ENCODE results near the gene MX1.
A peak's percentile ranks its signal among the peaks of the same experiment; 100 is the strongest.

The MX1 gene

DNA sequence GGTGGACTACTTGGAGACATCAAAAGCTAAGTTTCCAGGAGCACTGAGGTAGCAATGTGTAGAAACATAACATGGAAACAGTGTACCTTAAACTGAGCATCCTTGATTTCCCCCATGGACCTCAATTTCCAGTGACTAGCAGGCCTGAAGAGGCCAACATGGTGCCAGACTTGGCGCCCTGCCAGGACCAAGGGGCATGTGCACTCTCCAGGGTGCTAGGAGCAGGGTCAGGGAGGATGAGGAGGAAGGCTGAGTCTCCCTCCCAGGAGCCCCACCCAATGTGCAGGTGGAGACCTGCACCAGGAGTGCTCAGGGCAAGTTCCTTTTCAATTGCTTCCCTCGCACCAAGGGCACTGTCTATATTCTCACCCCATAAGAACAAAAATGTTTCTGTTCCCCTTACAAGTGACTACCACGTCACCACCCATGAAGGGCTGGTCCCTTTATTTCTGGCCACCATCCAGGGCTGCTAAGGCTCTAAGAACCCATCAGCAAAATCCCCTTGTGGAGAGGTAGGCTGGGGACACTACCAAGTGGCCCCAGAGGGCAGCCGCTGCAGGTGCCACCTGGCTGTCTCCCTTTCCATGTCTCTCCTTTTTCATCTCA, 39.2 kb downstream of the MX1 start:
- peaks cover 17 to 60% (median 51%) of the 10 kb centered on the region in 10 experiments for H3K4me1 ChIP-seq
- H3K4me2 ChIP-seq: no peak overlapping the region
- no peak for TF ChIP-seq Cebpa-rat (IDR thresholded peaks at IDR 0.05)
- H3K27ac ChIP-seq: no peak overlapping the region
- peaks cover 0 to 2% (median 0%) of the 10 kb centered on the region in 11 experiments; a peak in 1 of 22 replicates for H4K20me1 ChIP-seq
- H3K9ac ChIP-seq: no peak overlapping the region
- no peak overlapping the region for H3K4me3 ChIP-seq
- H3K27me3 ChIP-seq: no peaks in the 10 kb centered on the region
- H3K9me3 ChIP-seq (replicated peaks in 1 of 11): peaks cover 19 to 29% (median 22%) of the 10 kb centered on the region in 11 experiments
- no peaks in the 10 kb centered on the region; a peak in 1 of 22 replicates for H3K36me3 ChIP-seq

DNA sequence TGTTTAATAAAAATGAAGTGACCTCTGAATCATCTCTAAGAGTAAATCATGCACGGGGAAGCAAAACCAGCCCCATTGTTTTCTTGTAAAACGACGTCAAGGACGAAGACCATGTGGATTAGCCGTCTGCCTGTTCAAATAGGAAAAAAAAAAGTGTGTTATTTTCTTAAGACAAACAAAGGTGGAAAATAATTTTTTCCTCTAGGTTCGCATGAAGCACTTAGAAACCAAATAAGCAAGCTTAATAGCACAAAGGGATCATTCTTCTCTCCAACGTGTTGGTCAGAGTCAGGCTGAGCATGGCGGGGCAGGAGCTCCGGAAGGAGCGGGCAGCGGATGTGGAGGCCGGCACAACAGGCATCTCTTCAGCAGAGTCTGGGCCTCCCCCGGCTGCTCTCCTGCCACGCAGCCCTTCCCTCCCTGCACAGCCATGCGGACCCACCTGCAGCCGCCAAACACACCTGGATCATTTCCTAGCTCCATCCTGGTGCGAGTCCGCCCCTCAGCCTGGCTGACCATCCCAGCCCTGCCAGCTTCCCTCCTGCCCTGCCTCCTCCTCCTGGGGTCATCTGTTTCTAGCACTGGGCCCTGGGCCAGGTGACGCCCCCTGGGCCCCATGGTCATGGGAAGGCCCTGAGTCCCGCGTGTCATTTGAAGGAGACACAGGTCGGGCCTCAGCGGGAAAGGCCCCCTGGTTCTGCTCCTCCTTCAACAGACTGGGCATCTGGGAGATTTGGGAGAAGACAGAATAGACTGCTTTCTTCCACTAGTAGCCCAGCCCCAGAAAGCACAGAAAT, 40.2 kb downstream of the MX1 start:
- Histone ChIP-seq H3K9me3 (replicated peaks in 1 of 11) (peaks cover 19 to 29% (median 22%) of the 10 kb centered on the region in 11 experiments), H3K36me3 (no peaks in the 10 kb centered on the region; a peak in 1 of 22 replicates), H3K4me3 (no peak overlapping the region), H3K4me1 (peaks cover 17 to 52% (median 44%) of the 10 kb centered on the region in 10 experiments), H3K9ac (no peak overlapping the region), H3K27ac (no peak overlapping the region), H3K4me2 (peak overlapping the region in 5 of 11 experiments; percentile 7 to 42 (median 36); a peak in 4 of 22 replicates), H3K27me3 (no peaks in the 10 kb centered on the region), H4K20me1 (no peaks in the 10 kb centered on the region)
- TF ChIP-seq Cebpa-rat (IDR thresholded peaks at IDR 0.05): no peak

- H3K9me3 ChIP-seq (replicated peaks in 1 of 11): peaks cover 0 to 3% (median 0%) of the 10 kb centered on the region in 11 experiments; a peak in 2 of 22 replicates
- H3K27me3 ChIP-seq: no peaks in the 10 kb centered on the region
- no peak overlapping the region for H3K9ac ChIP-seq
- no peaks in the 10 kb centered on the region for H3K36me3 ChIP-seq
- H3K4me1 ChIP-seq: peaks cover 9 to 51% (median 41%) of the 10 kb centered on the region in 10 experiments
- peak overlapping the region; percentile 5 to 51 (median 38); a peak in 16 of 22 replicates for H3K4me2 ChIP-seq
- no peak overlapping the region for H3K27ac ChIP-seq
- H3K4me3 ChIP-seq: no peak overlapping the region
- TF ChIP-seq Cebpa-rat (IDR thresholded peaks at IDR 0.05): no peak
- no peaks in the 10 kb centered on the region for H4K20me1 ChIP-seq
Observed at GRCh38 chr21:41470054-41470453, 44.0 kb downstream of the MX1 start.

DNA sequence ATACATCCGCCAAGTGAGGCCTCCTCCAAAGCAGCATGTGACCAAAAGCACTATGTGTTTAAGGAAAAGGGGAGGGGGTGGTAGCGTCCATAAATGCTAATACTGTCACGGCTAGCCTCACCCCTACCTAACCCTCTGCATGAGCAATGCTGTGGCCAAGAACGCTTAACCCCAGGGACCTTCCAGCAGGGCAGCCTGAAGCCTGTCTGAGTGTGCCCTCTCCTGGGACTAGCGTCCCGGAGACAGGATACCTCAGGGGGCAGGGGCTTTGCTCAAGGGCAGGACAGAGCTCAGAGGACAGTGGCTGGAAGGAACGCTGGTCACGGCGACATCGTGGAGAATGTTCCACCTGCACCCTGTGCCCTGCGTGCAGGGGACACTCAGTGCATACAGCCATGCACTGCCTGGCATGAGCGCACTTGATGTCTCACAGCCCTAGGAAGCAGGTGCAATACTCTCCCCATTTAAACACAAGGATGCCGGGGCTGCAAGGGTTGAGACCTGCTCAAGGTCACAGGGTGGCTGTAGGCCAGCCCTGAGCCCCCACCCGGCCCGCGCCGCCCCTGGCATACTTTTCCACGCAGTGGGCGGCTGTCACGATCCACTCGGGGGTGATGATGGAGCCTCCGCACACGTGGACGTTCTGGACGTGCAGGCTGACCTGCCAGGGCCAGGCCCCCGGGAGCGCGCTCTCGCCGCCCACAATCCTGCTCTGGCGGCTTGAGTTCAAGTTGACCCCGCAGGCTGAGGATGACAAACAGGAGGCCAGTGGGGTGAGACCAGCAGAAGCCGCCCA, 46.9 kb downstream of the MX1 start:
- Histone ChIP-seq H4K20me1 (no peaks in the 10 kb centered on the region; a peak in 1 of 22 replicates), H3K4me1 (peaks cover under 1 to 55% (median 37%) of the 10 kb centered on the region in 10 experiments; a peak in 18 of 20 replicates), H3K27ac (no peak overlapping the region), H3K27me3 (no peaks in the 10 kb centered on the region), H3K36me3 (no peaks in the 10 kb centered on the region), H3K4me3 (no peak overlapping the region), H3K9me3 (replicated peaks in 1 of 11) (no peaks in the 10 kb centered on the region), H3K4me2 (peak overlapping the region in 8 of 11 experiments; percentile 20 to 53 (median 48); a peak in 12 of 22 replicates), H3K9ac (0 out of 22 replicates have a peak overlapping the region, but pooled peaks of 1 of the 11 experiments have one; percentile 6)
- TF ChIP-seq Cebpa-rat (IDR thresholded peaks at IDR 0.05): no peak

DNA sequence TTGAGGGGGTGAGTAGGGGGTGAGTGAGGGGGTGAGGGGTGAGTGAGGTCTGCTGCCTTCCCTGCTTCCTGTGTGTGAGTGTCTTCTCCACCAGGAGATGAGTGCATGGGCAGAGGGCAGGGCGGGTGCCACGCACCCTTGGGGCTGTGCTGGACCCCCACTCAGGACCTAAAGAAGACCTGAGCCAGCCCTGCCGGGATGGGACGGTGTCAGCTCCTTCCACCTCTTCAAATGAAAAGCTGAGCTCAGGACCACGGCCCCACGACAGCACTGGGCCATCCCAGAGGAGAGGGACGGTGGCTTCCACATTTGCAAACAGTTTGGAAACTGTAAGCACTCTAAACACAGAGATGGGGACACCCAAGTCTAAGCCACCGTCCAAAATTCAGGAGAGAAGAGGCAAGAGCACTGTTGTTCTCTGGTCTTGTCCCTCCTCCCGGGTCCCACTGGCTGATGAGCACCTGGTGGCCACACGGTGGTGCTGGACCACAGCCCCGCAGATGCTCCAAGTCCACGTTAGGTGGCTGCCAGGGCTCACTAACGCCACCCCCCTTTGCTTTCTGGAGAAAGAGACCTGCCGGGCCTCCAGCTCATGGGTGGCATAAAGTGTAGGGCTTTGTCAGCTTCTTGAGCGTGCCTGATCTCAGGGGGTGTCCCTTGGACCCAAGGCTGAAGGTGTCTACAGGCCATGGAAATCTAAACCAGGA, 49.8 kb downstream of the MX1 start:
- Histone ChIP-seq H3K4me2 (peak overlapping the region in 1 of 11 experiments; percentile 30; a peak in 2 of 22 replicates), H3K27me3 (no peaks in the 10 kb centered on the region), H3K4me1 (peaks cover 0 to 47% (median 35%) of the 10 kb centered on the region in 10 experiments; a peak in 16 of 20 replicates), H3K9ac (no peak overlapping the region), H3K36me3 (no peaks in the 10 kb centered on the region), H4K20me1 (no peaks in the 10 kb centered on the region; a peak in 1 of 22 replicates), H3K9me3 (replicated peaks in 1 of 11) (no peaks in the 10 kb centered on the region), H3K27ac (no peak overlapping the region), H3K4me3 (no peak overlapping the region)
- TF ChIP-seq Cebpa-rat (IDR thresholded peaks at IDR 0.05): no peak

DNA sequence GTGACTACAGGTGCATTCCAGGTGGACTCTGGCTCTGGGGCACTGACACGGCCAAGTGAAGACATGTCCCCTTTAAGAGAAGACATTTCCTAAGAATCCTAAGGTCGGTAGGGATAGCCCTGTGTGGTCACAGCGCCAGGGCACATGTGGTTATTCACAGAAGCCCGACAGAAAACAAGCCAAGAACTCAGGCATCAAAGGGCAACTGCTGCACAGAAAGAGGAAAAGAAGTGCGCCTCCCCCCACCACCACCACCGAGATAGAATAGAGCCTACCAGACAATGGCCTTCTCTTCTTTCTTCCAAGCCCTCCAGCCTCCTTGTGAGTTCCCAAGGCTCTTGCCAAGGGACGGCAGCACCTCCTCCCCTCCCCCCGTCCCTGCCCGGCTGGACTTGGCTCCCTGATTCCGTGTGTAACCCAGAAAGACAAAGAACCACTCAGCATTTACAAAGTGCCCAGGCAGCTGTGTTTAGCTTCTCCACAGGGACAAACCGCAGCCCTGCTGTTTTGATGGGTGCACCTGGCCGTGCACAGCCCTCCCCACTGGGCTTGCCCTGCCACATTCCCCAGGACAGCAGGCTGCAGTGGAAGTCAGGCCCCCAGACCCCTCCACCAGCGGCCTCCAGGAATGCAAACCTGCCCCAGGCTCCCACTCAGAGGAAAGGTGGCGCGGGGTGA, 51.7 kb downstream of the MX1 start:
- Histone ChIP-seq H3K9ac (peak overlapping the region in 2 of 11 experiments; percentile 17 to 19; a peak in 1 of 22 replicates), H3K27ac (no peak overlapping the region), H3K4me3 (no peak overlapping the region)

GRCh38 chr21:41478319-41479177, 52.5 kb downstream of the MX1 start:
- Histone ChIP-seq H3K4me2 (peak overlapping the region in 10 of 11 experiments; percentile 11 to 85 (median 67); a peak in 18 of 22 replicates), H3K27ac (no peak overlapping the region), H3K9me3 (replicated peaks in 1 of 11) (no peaks in the 10 kb centered on the region), H3K27me3 (no peaks in the 10 kb centered on the region), H3K36me3 (no peaks in the 10 kb centered on the region), H3K9ac (peak overlapping the region in 1 of 11 experiments; percentile 19; a peak in 1 of 22 replicates), H4K20me1 (no peaks in the 10 kb centered on the region; a peak in 1 of 22 replicates), H3K4me3 (no peak overlapping the region), H3K4me1 (peaks cover 0 to 45% (median 32%) of the 10 kb centered on the region in 10 experiments; a peak in 16 of 20 replicates)
- no peak for TF ChIP-seq Cebpa-rat (IDR thresholded peaks at IDR 0.05)

More for the DNA sequence above, 51.7 kb downstream of the MX1 start:
- Histone ChIP-seq H3K4me2 (peak overlapping the region; percentile 5 to 85 (median 64); a peak in 20 of 22 replicates), H3K9me3 (replicated peaks in 1 of 11) (no peaks in the 10 kb centered on the region), H4K20me1 (no peaks in the 10 kb centered on the region; a peak in 1 of 22 replicates), H3K4me1 (peaks cover 0 to 52% (median 38%) of the 10 kb centered on the region in 10 experiments; a peak in 16 of 20 replicates), H3K36me3 (no peaks in the 10 kb centered on the region), H3K27me3 (no peaks in the 10 kb centered on the region)
- no peak for TF ChIP-seq Cebpa-rat (IDR thresholded peaks at IDR 0.05)

Data from BLaER1 treated with 17β-estradiol and CSF1 and Interleukin-3, amounts not matched to agents 10 nM and 100 nM (cell line).